DMS79 (cell line): Measurements from ENCODE around the gene CNKSR3.

Source experiments
- DNase-seq: peaks from one replicate; lab custom pipeline; 2025; lab: John Stamatoyannopoulos, UW

The CNKSR3 gene

DNA sequence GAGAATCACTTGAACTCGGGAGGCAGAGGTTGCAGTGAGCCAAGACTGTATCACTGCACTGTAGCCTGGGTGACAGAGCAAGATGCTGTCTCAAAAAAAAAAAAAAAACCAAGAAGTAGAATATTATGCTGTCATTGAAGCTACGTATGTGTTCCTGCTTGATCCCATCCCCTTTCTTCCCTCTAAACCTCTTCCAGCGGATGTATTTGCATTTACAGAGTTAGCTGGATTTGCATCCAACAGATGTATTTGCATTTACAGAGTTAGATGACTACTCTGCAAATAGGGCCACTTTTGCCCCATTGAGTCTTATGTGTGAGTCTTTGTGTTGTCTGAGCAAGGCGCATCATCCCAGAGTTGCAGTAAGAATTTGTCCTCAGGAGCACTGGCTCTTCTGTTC is 128.9 kb downstream of the CNKSR3 start:
- no peak for DNase-seq

DNA sequence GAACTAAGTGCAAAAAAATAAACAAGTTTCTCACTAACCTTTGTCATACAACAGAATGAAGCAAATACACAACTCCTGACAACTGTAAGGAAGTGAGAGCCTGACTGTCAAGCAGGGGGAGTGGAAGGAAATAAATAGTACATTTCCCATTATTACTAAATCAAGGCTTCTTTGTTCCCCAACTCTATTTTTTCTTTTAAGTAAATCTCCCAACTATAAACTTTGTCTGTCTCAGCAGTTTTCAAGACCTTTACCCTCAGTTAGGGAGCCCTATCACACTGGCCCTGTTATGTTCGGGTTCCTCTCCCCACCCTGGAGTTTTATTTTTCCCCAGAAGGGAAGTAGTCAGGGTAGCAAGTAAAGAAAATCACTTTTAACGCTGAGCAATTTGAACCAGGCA is 129.7 kb downstream of the CNKSR3 start:
- no peak for DNase-seq

DNA sequence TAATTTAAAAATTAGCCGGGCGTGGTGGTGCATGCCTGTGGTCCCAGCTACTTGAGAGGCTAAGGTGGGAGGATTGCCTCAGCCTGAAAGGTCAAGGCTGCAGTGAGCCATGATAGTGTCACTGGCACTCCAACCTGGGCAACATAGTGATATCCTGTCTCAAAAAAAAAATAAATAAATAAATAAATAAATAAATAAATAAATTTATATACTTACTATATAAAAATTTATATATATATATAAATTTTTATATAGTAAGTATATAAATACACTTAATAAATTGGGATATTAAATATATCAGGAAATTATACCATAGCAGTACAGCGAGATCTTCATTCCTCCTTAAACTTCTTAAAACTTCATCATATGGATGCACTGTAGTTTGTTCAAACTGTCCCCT is 130.9 kb downstream of the CNKSR3 start:
- DNase-seq: no peak

DNA sequence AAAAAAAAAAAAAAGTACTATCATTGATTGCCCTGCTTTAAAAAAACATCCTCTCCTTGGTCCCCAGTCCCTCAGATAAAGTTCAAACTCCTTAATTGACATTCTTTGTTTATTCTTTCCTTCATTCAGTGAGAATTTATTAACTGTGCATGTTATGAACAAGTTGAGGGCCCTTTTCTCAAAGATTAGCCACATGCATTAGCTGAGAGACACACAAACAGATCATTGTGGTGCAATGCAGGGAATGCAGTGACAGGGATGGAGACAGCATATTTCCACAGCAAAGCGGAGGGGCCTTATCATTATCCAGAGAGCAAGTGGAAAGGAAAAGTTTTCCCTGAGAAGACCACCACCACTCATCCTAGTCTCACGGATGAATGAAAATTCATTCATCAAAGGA is 132.0 kb downstream of the CNKSR3 start:
- no peak for DNase-seq

DNA sequence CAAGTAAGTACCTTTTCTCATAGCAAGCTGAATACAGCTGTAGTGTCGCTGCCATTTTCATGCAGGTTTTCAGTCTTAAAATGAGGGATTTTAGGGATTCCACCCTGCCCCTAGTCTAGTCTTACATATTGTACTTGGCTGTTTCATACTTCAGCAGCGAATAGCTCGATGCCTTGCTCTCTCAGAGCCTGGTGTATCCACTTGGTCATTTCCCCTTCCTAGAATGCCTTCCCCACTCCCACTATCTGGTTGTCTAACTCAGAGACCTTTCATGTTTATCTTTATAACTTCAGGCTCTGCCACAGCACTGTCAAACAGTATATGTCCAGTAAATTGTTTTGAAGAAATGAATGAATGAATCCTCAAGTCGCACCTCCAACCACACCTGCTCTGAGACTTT is 132.8 kb downstream of the CNKSR3 start:
- no peak for DNase-seq

DNA sequence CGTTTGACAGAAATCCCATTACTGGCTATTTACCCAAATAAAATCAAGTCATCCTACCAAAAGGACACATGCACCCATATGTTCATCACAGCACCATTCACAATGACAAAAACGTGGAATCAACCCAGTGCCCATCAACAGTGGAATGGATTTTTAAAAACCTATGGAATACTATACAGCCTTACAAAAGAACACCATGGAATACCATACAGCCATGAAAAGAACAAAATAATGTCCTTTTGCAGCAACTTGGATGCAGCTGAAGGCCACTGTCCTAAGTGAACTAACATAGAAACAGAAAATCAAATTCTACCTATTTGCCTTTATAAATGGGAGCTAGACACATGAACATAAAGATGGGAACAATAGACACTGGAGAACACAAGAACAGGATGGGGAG is 136.5 kb downstream of the CNKSR3 start:
- DNase-seq: no peak

DNA sequence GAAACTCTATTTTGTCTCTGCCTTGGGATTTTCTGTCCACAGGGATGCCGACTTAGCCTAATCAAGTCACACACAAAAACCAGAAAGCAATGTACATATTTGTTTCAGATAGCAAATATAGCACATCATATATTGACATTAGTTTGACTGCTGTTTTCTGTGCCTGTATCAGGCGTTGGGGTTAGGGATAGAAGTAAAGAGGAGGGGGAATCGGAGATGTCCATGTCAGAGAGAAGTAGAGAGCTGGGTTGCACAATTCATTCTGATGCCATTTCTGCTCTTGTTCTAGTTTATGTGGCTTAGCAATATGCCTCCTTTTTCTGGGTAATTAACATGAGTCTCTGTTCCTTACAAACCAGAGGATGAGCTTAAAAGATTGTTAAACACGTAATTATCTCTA is 139.2 kb downstream of the CNKSR3 start:
- no peak for DNase-seq

DNA sequence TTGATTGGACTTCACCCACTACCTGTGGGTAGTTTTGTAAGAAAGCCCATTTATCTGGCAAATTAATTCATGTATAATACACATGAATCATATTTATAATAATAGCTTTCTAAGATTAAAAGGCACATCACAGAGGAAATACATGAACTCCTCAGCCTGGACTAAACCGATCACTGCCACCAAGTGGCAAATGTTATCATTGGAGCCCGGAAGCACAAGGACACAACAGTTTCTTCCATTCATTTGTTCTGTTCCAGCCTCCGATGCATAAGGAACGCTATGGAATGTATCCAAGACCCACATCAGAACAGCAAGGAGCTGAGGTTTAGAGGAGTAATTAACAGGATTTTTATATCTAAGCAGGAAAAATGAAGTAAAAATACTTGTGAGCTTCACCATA is 139.9 kb downstream of the CNKSR3 start:
- no peak for DNase-seq

DNA sequence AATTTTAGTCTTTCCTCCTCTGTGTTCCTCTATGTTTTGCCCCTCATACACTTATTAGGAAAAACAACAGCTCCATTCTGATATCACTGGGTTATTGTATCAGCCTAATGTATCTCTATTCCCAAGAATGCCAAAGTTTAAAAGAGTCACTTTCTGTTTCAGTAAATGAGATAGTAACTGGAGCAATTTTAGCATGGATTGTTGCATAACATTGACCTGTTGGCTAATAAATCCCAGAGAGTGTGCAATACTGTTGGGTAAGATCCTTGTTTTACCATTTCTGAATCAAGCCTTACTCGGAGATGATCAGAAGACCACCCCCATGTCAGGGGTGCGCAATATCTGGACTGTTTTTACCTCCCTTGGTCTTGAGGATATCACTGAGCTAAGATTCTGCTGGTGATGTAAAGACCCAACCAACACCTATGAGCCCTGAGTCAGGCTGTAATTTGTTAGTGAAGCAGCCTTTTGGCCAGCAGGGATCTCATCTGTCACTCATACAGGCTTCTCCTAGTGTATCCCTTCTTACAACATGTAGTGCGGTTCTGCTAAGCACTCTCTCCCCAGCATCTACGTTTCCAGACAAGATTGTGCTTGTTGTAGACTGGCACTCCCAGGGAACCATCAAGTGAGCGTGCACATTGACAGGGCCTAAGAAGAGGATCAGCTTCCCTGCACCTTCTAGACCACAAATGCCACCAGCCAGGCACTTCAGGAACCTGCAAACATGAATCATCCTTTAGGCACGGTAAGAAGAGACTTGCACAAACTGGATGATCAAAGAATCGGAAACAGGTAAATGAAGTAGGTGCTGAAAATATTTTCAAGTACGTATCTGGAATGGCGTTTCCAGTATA is 142.4 kb downstream of the CNKSR3 start:
- no peak for DNase-seq

DNA sequence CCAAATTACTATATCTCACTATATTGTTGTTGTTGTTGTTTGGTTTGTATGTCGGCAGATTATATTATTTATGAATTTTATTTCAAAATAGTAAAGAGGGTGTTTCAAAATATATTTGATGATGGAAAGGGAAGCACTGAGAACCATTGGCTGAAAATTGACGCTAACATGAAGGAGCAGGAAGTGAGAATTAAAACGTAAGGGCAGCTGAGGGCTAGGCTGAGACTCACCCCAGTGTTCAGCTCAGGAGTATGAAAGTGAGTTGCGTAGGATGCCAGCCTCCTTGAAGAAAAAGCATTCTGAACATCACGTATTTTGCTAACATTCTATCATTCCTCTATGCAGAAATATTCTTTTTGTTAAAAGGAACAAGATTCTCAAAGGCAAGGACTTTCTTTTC is 143.1 kb downstream of the CNKSR3 start:
- DNase-seq: no peak

DNA sequence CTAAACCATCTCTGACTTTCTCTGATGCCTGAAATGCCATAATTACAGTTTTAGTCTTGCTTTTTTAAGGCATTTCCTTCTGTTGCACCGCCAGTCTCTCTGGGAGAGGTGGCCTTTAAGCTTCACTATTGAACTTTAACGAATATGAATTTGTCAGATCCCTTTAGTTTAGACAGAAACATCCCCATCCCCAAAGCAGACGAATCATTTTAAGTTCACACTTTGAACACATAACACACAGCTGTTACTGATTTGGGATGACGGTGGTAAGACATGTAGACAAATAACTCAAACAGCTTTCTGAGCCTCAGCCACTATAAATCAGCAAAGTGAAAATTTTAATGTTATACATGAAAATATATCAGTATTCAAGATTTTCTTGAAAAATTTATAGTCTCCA is 146.7 kb downstream of the CNKSR3 start:
- no peak for DNase-seq

DNA sequence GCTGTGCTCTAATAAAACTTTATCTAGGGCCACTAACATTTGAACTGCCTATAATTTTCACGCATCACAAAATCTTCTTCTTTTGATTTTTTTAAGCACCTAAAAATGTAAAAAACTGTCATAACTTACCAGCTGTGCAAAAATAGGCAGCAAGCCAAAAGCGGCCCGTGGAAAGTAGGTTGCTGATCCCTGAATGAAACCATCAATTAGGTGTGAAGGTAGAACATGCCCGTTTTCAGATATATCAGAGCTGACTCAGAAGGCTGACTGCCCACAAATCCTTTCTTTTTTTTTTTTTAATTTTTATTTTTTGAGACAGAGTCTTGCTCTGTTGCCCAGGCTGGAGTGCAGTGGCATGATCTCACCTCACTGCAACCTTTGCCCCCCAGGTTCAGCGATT is 149.0 kb downstream of the CNKSR3 start:
- DNase-seq: no peak

DNA sequence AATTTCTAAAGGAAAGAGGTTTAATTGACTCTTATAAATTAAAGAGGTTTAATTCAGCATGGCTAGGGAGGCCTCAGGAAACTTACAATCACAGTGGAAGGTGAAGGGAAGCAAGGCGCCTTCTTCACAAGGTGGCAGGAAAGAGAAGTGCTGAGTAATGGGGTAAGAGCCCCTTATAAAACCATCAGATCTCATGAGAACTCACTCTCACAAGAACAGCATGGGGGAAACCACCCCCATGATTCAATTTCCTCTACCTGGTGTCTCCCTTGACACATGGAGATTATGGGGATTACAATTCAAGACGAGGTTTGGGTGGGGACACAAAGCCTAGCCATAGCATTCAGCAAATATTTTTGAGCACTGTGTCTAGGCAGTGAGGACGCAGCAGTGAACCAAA is 150.0 kb downstream of the CNKSR3 start:
- no peak for DNase-seq

DNA sequence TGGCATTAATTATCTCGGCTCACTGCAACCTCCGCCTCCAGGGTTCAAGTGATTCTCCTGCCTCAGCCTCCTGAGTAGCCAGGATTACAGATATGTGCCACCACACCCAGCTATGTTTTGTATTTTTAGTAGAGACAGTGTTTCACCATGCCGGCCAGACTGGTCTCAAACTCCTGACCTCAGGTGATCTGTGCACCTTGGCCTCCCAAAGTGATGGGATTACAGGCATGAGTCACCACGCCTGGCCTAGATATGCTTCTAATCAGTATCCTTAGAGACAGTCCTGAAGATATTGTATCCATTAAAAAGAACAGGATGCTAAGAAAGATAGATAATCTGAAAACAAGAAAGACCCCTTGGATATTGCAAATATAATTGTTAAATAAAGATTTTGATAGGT is 150.8 kb downstream of the CNKSR3 start:
- DNase-seq: no peak

DNA sequence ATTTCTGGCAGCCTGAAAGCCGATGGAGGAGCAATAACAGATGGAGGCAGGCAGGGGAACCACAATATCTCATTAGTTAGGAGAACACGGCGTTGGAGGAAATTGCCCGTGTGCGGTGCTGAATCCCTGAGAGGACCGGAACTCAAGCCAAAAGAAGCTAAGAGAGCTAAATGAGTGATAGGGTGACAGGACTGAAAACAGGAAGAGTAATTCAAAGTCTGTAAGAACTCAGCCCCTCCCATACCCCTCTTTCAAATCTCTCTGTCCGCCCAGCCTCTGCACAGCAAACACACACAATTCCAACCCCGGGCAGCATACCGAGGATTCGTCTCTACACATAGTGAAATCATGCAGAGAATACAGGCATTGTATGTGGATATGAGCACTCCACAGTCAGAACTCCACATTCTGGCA is 151.3 kb downstream of the CNKSR3 start:
- DNase-seq: no peak

DNA sequence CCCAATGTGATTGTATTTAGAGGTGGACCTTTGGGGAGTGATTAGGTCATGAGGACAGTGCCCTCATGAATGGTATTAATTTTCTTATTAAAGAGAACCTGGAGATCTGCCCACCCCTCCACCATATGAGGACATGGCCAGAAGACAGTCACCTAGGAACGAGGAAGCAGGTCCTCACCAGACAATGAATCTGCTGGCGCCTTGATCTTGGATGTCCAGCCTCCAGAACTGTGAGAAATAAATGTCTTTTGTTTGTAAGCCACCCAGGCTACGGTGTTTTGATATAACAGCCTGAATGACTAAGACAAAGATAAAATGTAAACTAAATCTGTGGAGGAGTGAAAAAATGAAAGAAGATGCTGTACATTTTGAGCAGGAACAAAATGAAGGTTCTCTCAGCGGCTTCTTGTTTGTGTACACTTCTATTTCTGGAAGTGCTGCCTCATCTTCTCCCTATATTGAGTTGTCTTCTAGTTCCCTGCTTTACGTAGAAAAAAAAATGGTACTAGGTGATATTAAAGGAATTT is 152.4 kb downstream of the CNKSR3 start:
- no peak for DNase-seq

DNA sequence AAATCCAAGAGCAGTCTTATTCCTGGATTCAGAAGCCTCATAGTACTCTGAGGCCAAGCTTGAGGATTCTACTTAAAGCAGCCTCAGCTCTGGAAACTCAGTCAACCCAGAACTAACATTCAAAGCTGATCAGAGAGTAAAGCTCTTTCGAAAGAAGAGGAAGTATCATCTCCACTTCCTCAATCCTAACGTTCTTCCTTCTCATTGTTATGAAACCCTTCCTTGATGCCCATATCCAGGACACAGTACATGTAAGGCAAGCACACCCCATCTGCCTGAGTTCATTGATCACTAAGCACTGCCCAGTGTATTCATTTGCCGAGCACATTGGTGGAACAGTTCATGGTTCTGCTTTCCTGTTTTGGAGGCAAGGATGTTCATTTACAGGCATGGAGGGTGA is 153.8 kb downstream of the CNKSR3 start, which contains the start of gene IPCEF1:
Gene IPCEF1 (minus strand): TSS at position 114 of the 400 bp plus-strand sequence. CDS start 90,856 bp downstream, outside the sequence.
- DNase-seq: no peak

DNA sequence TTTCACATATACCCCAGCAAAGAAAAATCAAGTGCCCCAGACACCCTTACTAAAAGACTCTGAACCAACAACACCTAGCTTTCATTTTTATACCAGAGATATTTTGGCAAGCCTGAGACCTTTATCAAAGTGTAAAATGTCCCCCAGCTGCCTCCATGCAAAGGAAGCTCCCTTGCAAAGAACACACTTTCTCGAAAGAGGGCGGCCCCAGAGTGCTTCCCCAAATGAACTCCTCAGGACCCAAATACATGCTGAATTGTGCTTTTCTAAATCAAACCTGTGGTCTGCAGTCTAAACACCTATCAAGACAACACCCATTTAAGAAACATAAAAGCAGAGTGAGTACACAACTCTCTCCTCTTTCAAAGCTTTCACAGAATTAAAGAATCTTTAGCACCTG is 154.4 kb downstream of the CNKSR3 start:
- DNase-seq: no peak

DNA sequence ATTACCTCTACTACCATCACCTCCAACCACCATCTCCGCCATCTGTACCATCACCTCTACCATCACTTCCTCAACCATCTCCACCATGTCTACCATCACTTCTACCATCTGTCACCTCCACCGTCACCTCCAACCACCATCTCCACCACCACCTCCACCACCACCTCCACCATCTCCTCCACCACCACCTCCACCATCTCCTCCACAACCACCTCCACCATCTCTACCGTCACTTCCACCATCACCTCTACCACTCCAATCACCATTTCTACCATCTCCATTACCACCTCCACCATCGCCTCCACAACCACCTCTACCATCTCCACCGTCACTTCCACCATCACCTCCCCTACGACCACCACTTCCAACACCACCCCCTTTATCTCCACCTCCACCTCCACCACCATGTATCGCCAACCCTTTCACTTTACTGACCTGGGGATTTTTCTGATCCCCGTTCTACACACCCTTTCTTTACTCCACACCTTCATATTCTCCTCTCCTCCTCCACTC is 156.2 kb downstream of the CNKSR3 start:
- no peak for DNase-seq

DNA sequence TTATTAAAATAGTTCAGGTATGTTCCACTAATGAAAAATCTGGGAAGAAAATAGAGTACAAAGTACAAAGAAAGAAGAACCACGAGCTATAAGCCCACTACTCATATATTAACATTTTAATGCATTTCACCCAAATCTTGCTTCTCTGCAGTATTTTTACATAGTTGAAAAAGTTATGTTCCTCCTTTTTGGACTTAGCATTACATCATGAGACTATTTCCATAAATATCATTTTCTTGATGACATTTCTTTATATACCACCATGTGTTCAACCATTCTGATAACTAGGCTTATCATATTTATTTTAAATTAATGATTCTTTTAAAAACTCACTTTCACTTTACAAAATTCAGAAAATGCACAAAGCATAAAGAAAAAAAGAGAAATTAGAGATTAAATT is 156.9 kb downstream of the CNKSR3 start:
- DNase-seq: no peak

DNA sequence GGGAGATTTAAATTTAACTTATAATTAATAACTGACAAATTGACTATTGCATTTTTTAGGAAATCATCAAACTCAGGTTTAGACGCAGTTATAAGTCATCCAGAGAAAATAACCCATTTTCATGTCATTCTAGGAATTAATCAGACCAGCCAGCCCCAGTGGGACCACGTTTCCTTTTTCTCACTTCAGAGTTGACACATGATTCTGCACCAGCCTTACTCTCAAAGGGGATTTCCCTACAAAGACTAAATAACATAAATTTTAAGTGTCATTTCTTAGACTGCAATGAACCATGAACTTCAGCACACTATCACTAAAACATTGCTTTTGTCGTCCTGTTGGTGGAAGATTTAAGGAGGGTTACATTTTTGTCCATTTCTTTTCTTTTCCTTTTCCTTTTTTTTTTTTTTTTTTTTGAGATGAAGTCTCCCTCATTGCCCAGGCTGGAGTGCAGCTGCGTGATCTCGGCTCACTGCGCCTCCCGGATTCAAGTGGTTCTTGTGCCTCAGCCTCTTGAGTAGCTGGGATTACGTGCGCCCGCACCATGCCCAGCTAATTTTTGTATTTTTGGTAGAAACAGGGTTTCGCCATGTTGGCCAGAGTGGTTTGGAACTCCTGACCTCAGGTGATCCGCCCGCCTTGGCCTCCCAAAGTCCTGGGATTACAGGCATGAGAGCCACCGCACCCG is 157.4 kb downstream of the CNKSR3 start:
- no peak for DNase-seq

DNA sequence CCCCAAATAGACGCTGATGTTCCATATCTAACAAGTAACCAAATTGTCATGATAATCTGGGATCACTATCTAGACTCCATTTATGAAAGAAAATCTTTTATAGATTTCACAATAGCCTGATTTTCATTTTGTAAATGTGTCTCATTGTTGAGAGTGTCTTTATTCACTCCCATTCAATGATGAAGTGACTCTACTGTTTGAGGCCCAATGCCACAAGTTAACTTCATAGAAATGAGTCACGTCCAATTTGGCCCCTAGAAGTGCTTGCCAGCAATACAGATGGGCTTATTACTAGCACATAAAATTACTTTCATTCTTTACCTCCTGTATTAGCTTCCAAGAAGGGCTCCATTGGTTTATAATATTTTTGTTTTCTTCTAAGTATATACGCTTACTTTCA is 160.2 kb downstream of the CNKSR3 start:
- DNase-seq: no peak

DNA sequence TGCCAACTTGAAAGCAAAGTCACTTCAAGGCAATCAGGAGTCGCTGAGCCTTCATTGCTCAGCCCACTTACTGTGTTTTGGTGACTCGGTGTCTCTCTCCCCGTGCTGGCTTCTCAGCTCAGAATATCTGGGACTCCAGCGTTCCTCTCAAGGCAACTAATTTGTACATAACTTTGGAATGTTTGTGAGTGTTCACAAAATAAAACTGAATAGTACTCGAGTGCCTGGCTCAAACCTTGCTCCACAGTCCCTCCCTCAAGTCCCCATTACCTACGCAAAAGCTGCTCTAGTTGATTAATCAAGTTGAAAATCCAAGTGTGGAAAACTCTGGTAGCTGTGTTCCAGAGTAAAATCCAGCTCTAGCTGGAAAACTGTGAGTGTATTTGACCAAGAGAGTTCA is 162.5 kb downstream of the CNKSR3 start:
- no peak for DNase-seq
